HG02840 (cell line): Measurements from ENCODE around the gene IL1A.
"Not testable (repeated sequence)": the region's sequence is repeated elsewhere in the genome, so short reads cannot be mapped to it uniquely, and the experiment has no call there.

Experiments used
- ATAC-seq: cut with Tn5 transposase; IDR thresholded peaks from one replicate; pipeline ENCODE4 v1.9.1; 2021; ENCODE audit warnings: mild to moderate bottlenecking, moderate library complexity, moderate number of reproducible peaks; ENCODE audit not compliant: unreplicated experiment, low FRiP score

Gene IL1A, protein sequence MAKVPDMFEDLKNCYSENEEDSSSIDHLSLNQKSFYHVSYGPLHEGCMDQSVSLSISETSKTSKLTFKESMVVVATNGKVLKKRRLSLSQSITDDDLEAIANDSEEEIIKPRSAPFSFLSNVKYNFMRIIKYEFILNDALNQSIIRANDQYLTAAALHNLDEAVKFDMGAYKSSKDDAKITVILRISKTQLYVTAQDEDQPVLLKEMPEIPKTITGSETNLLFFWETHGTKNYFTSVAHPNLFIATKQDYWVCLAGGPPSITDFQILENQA

DNA sequence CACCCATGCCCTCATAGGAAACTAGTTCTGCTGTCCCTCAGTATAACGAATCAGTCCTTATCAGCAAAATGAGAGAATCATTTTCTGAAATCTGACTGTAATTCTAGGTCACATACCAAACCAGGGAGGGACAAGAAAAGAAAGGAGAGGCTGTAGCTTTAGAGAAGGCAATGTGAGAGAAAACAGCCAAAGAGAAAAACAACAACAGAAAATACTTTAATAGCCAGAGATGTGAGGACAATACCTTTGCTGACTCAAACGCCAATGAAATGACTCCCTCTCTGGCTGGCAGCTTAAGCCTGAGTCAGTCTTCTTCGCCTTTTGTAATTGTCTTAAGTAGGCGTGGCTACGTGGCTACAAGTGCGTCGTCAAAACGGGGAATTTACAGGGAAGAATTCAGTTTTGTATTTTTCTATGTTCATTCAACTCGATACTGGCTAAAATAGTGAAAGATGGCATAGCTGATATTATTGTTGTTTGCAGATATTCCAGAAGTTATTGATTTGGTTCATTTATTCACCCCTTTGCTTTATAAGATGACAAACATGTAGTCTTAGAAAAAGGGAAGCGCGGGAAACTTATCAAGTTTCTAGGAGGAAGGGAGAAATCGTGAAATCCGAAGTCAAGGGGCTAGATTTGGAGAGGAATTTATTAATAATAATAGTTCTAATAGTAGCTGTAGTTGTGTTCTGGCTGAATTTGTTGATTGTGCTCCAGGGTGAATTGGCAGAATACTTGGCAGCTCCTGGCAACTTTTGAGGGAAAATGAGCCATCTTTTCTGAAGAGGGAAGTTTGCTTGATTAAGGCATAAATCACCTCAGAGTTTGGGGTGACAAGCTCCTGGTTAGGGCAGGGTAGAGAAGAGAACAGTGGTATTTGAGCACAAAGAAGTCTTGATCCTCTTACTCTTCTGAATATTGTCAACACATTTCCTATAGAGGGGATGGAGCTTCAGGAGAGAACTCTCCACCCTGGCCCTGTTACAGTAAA lies at the start of gene IL1A:
Gene IL1A, minus strand, starts transcription at position 295 of the 991 bp plus-strand sequence. CDS start 723 bp downstream, outside the sequence.
- no peak for ATAC-seq

DNA sequence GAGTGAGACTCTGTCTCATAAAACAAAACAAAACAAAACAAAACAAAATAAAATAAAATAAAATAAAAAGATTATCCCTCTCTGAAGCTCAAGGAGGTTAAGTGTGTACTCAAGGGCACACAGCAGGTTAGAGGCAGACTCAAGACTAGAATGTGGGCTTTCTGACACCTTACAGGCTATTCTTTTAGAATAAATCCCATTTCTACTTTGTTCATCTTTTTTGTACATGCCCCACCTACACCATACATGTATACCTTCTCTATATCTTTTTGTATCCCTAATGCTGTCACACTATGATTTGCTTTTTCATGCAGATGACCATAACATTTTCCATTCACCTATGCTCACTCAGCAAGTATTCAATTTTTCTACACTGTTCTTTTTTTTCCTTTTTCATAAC lies 49.7 kb upstream of the IL1A start:
- no peak for ATAC-seq

DNA sequence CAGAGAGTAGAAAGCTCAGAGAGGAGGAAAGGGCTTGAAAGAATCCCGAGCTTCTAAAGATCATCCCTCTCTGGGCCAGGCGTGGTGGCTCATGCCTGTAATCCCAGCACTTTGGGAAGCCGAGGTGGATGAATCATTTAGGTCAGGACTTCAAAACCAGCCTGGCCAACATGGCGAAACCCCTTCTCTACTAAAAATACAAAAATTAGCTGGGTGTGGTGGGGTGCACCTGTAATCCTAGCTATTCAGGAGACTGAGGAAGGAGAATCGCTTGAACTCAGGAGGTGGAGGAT lies 49.3 kb upstream of the IL1A start:
- not testable (repeated sequence) for ATAC-seq

DNA sequence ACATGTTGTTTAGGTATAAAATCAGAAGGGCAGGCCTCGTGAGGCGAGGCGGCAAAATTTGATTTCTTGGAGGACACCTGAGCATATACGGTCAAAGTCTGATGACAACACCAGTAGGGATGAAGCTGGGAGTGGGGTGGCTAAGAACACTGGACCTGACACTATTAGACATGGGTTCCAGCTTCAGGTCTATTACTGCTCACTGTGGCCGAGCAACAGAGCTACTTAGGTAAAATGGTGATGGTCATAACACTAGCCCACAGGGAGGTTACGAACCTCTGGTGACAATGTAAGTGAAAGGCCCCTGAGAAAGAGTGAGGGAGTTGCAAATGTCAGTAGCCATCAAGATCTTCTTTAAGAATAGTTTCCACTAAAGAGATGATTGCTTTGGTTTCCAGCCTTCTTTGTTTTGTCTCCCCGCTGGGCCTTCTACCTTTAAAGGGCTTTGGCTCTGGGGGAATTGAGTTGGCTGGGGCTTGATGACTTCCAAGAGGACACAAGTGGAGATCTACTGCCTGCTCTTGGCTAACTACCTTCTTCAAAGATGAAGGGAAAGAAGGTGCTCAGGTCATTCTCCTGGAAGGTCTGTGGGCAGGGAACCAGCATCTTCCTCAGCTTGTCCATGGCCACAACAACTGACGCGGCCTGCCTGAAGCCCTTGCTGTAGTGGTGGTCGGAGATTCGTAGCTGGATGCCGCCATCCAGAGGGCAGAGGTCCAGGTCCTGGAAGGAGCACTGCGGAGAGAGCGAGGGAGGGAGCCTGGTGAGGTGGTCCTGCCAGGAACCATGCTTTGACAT lies 48.7 kb upstream of the IL1A start:
- no peak for ATAC-seq

DNA sequence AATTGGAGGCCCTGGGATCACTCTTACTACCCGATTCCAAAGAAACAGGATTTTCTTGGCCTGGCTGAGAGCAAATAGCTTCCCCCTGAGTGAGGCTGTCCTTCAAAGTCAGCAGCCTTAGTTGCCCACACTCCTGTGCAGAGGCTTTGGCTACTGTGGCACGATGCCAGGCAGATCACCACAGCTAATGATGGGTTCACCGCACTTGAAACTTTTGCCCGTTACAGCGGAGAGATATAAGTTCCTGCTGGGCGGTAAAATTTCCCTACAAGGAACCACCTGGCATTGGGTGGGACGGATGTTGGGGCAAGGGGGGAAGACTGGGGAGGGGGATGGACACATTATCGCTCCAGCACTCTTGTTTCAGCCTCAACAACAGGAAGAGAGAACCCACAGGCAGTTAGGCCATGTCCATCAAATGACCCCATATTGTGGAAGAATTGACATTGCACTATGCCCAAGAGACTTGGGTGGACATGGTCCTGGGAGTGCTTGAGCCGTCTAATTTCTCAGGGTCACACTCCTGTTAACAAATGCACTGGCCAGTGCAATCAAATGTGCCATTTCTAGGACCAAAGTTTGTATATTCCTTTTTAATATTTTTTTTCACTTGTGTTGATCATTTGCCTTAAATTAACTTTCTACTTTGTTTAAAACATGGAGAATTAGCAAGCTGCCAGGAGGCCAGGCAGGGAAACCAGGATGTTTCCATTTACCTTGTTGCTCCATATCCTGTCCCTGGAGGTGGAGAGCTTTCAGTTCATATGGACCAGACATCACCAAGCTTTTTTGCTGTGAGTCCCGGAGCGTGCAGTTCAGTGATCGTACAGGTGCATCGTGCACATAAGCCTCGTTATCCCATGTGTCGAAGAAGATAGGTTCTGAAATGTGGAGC lies 47.9 kb upstream of the IL1A start:
- no peak for ATAC-seq

DNA sequence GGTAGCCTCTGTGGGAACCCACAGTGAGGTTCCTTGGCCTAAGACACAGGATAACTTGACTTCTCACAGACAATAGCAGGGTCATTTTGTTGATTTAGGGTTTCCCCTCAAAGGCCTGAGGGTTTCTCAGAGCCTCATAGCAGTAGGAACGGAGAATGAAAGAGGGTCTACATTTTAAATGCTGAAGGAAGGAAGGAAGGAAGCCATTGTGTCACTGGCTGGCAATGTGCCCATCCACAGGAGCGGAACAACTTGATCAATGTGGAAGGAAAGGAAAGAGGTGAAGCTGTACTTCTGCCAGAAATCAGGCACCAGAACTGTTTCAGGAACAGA lies 47.2 kb upstream of the IL1A start:
- no peak for ATAC-seq

DNA sequence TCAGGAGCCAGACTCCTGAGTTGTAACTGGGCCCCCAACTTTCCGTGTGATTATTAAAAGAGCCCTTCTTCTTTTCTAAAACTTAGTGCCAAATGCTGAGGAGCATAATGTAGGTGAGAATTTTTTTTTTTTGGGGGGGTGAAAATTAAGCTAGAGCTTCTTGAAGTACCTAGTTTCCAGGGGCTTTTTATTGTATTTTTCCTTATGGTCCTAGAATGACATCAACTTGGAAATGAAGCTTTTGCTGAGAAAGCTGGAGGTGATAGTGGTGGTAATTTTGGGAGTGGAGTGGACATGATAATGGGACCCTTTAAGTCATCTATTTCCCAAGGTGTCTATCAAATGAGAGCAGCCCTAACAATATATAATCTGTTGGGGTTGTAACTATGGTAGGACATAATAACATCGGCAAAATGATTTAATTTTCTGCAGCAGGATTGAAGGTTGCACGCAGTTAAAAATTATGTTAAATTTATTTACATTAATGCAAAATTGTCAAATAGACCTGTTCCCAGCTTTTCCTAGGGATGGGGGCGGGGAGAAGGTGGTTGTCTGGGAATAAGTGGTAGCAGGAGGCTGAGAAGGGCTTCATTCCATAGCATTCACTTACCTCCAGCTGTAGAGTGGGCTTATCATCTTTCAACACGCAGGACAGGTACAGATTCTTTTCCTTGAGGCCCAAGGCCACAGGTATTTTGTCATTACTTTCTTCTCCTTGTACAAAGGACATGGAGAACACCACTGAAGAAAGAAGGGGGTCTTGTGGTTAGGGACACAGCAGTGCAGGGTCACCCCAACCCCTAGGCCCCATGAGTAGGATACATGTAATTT lies 46.6 kb upstream of the IL1A start:
- ATAC-seq = no peak

DNA sequence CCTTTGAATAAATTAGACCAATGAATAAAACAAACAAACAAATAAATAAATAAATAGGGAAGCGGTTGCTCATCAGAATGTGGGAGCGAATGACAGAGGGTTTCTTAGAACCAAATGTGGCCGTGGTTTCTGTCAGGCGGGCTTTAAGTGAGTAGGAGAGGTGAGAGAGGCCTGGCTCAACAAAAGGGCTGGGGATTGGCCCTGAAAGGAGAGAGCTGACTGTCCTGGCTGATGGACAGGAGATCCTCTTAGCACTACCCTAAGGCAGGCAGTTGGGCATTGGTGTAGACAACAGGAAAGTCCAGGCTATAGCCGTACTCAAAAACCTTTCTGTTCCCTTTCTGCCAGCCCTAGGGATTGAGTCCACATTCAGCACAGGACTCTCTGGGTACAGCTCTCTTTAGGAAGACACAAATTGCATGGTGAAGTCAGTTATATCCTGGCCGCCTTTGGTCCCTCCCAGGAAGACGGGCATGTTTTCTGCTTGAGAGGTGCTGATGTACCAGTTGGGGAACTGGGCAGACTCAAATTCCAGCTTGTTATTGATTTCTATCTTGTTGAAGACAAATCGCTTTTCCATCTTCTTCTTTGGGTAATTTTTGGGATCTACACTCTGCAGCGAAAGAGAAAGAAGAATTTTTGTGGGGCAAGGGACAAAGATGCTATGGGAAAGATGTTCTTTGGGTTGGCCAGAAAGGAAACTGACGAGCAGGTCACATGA lies 45.8 kb upstream of the IL1A start:
- no peak for ATAC-seq

- ATAC-seq = no peak
Measured at GRCh38 chr2:112829101-112829960, 45.0 kb upstream of the IL1A start.

GRCh38 chr2:112828251-112828691 lies 44.0 kb upstream of the IL1A start:
- no peak for ATAC-seq

- ATAC-seq = no peak
Measured at GRCh38 chr2:112827604-112828185, 43.4 kb upstream of the IL1A start.

DNA sequence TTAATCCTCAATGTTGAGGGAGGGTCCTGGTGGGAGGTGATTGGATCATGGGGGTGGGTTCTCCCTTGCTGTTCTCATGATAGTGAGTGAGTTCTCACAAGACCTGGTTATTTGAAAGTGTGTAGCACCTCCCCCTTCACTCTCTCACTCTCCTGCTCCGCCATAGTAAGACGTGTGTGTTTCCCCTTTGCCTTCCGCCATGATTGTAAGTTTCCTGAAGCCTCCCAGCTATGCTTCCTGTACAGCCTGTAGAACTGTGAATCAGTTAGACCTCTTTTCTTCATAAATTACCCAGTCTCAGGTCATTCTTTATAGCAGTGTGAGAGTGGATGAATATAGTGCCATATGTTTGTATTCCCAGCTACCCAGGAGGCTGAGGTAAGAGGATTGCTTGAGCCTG lies 42.7 kb upstream of the IL1A start:
- ATAC-seq = no peak

- no peak for ATAC-seq
Measured at GRCh38 chr2:112825706-112826105, 41.4 kb upstream of the IL1A start.

DNA sequence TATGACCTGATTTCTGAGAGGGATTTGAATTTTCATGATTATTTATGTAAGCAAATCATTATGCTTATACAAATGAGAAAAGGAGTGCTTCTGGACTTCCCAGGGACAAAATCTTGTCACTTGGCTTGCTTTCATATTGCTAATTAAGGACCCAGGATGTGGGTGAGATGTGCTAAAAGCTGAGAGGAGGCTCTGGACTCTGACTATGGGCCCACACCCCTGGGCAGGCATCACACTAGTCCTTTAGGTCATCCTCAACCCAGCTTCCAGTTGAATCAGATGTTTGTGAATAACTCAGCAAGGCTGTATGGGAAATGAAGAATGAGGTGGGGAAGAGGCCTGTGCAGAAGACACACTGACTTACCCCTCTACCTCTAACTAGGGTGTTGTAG lies 40.4 kb upstream of the IL1A start:
- no peak for ATAC-seq

DNA sequence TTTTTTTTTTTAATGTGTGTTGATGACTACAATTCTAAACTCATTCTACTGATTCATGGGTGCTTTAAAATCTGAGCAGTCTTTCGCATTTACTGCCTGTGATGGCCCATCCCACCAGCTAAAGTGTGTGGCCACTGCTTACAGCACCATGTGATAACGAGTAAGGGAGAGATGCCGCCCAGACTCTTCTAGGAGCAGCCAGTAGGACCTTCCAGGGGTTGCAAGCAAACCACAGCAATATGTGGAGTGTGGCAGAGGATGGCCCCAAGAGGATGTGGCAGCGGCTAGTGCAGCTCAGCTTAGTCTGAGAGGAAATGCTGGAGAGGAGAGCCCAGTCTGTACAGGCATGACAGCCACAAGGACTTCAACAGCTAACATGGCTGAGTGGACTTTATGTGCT lies 37.4 kb upstream of the IL1A start:
- no peak for ATAC-seq

GRCh38 chr2:112821142-112821541 lies 36.8 kb upstream of the IL1A start:
- peak; percentile 60 for ATAC-seq

DNA sequence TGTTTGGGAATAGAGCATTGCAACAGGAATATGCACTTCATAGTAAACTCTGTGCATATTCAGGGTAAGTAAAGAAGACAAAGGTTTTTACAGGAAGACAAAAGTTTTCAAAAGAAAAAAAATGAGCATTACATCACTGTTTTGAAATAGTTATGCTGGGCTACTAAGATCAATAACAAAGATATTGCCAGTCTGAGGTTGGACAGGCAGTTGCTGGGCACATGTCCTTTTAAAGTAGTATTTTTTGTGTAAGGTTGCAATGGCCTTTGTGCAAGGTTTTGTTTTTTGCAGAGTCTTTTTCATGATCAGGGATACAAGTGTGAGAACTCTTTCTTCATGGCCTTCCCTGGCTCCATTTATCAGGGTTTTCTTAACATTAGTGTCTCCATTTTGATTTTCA lies 36.0 kb upstream of the IL1A start:
- no peak for ATAC-seq
